ENCODE data around the gene AMIGO2. TPM values are rescaled to one million over a fixed set of nuclear protein-coding genes. Genes with fewer than 3 reads are reported as not detected.

Gene AMIGO2
- total RNA-seq, 3 donors from 2014 or later: 3.5 to 39.3 (median 4.8) TPM

DNA sequence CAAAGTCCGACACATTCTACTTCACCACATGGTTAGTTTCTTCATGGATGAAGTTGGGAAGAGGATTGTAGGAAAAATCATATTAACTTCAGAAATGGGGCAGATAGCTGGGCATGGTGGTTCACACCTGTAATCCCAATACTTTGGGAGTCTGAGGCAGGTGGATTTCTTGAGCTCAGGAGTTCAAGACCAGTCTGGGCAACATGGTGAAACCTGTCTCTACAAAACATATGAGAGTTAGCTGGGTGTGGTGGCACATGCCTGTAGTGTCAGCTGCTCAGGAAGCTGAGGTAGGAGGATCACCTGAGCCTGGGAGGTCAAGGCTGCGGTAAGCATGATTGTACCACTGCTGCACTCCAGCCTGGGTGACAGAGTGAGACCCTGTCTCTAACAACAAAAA is 49.9 kb downstream of the AMIGO2 start:
- Histone ChIP-seq H3K4me3 (no peak overlapping the region), H3K9me3 (no peaks in the 10 kb centered on the region), H3K36me3 (ENCODE audit: low read depth) (no peaks in the 10 kb centered on the region), H3K4me1 (ENCODE audit: low read depth) (no peaks in the 10 kb centered on the region)
- TF ChIP-seq, protein P1, sequence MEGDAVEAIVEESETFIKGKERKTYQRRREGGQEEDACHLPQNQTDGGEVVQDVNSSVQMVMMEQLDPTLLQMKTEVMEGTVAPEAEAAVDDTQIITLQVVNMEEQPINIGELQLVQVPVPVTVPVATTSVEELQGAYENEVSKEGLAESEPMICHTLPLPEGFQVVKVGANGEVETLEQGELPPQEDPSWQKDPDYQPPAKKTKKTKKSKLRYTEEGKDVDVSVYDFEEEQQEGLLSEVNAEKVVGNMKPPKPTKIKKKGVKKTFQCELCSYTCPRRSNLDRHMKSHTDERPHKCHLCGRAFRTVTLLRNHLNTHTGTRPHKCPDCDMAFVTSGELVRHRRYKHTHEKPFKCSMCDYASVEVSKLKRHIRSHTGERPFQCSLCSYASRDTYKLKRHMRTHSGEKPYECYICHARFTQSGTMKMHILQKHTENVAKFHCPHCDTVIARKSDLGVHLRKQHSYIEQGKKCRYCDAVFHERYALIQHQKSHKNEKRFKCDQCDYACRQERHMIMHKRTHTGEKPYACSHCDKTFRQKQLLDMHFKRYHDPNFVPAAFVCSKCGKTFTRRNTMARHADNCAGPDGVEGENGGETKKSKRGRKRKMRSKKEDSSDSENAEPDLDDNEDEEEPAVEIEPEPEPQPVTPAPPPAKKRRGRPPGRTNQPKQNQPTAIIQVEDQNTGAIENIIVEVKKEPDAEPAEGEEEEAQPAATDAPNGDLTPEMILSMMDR (IDR thresholded peaks at IDR 0.05): no peak
- ATAC-seq: no peak
- intact Hi-C loops (cut with DNase I, micrococcal nuclease): loop anchor here (10.0 kb wide), 2 partner anchors 285 to 655 kb away; no protein-coding TSS in a partner anchor
- no peak for DNase-seq

DNA sequence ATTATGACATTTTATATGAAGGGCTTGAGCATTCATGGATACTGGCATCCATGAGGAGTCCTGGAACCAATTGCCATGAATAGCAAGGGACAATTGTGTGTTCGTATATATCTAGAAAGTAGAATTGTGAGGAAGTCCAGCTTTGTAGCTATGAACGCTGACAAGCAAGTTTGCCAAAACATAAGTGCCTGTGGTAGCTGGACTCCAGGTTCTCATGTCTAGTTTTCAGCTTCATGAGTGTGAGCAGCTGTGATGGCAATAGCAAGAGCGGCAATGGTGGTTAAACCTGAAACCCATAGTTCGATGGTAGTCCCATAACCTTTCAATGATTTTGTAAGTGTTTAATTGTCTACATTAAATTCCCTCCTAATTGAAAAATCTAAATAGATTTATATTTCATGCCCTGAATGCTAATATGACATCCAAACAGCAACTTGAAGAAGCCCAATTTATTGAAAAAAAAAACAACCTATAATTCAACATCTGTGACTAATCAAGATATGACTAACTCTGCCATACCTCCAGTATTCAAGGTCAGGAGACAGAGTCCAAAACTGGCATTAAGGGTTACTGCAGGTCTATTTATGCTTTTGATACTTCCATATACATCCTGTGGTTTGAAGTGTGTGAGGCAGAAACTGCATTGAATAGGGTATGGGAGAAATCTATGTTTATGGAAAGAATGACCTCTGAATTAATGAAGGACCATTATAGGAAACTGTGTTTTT is 50.6 kb downstream of the AMIGO2 start:
- H3K9me3 ChIP-seq: no peaks in the 10 kb centered on the region
- TF ChIP-seq, protein P1 (IDR thresholded peaks at IDR 0.05): no peak
- no peak for ATAC-seq
- no peak overlapping the region for H3K4me3 ChIP-seq
- no peak for DNase-seq
- no peaks in the 10 kb centered on the region for H3K4me1 ChIP-seq (ENCODE audit: low read depth)
- intact Hi-C loops (cut with DNase I, micrococcal nuclease): loop anchor here in 1 of 2 donors (10.0 kb wide), 1 partner anchor 656 kb away; no protein-coding TSS in a partner anchor
- no peaks in the 10 kb centered on the region for H3K36me3 ChIP-seq (ENCODE audit: low read depth)

DNA sequence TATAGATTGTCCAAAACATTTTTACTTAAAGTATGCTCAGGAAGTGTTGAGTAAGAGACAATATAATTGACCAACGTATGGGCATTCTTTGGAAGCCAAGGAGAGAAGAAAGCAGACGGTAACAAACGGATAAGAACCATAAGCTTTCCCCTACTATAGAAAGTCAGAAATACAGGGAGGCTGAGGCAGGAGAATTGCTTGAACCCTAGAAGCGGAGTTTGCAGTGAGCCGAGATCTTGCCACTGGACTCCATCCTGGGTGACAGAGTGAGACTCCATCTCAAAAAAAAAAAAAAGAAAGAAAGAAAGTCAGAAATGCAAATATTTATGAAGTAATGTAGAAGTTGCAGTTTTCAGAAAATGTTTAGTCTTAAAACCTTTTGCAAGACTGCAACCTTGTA is 51.6 kb downstream of the AMIGO2 start:
- TF ChIP-seq, protein P1 (IDR thresholded peaks at IDR 0.05): no peak
- intact Hi-C loops (cut with DNase I, micrococcal nuclease): loop anchor here in 1 of 2 donors (10.0 kb wide), 1 partner anchor 657 kb away; no protein-coding TSS in a partner anchor
- DNase-seq (no peak), ATAC-seq (no peak)
- Histone ChIP-seq H3K9me3 (no peaks in the 10 kb centered on the region), H3K4me3 (no peak overlapping the region), H3K36me3 (ENCODE audit: low read depth) (no peaks in the 10 kb centered on the region), H3K4me1 (ENCODE audit: low read depth) (no peaks in the 10 kb centered on the region)

Other genes starting within 250 kb of the AMIGO2 start
- gene PCED1B, start 338 bp downstream of the AMIGO2 start, total RNA-seq: 1 to 10 TPM; 2.2 to 4.7 (median 2.9) TPM

All from mucosa of descending colon (tissue), 3 donors.